HepG2 (cell line): ENCODE results near the gene LHPP. TPM values are rescaled to one million over a fixed set of nuclear protein-coding genes. Genes with fewer than 3 reads are reported as not detected.

Source experiments
- CREB1 ChIP-seq, 2 experiments: fragments of 450-650 bp in 1 of 2; IDR thresholded peaks; 2 replicates each; pipeline ENCODE4 v1.6.1; 2016 to 2017; ENCODE audit warnings: control low read depth in 1 of 2, mild to moderate bottlenecking in 1 of 2, missing compliant biosample characterization in 1 of 2, missing genetic modification characterization in 1 of 2
- FOXA1 ChIP-seq, 2 experiments: fragments of 450-650 bp in 1 of 2; sonication (generic) in 1 of 2; formaldehyde crosslinking in 1 of 2; IDR thresholded peaks; 2 replicates each; pipeline versions ENCODE4 v1.4.0 to v1.6.1; 2016 to 2020; ENCODE audit warnings: missing genetic modification reagents in 1 of 2
- FOXK1 ChIP-seq: sonication (generic); formaldehyde crosslinking; IDR thresholded peaks from 2 replicates; pipeline ENCODE4 v1.4.0; 2020; ENCODE audit warnings: low read depth, missing genetic modification reagents, borderline replicate concordance
- KLF13 ChIP-seq: sonication (generic); formaldehyde crosslinking; IDR thresholded peaks from 2 replicates; pipeline ENCODE4 v1.4.0; 2020; ENCODE audit warnings: mild to moderate bottlenecking, missing genetic modification reagents
- KLF6 ChIP-seq: IDR thresholded peaks from 2 replicates; pipeline ENCODE4 v1.8.0; 2016; ENCODE audit warnings: missing biosample characterization, missing genetic modification reagents
- NR2F1 ChIP-seq, 2 experiments: fragments of 450-650 bp in 1 of 2; formaldehyde crosslinking in 1 of 2; IDR thresholded peaks; 2 replicates each; pipeline versions ENCODE4 v1.5.0 to v1.6.1; 2016 to 2020; ENCODE audit warnings: mild to moderate bottlenecking in 1 of 2, missing compliant biosample characterization in 1 of 2, missing genetic modification reagents in 1 of 2, moderate library complexity in 1 of 2
- PHF21A ChIP-seq: sonication (generic); formaldehyde crosslinking; IDR thresholded peaks from 2 replicates; pipeline ENCODE4 v1.5.0; 2020; ENCODE audit warnings: mild to moderate bottlenecking, missing genetic modification reagents
- YEATS2 ChIP-seq: sonication (generic); formaldehyde crosslinking; IDR thresholded peaks from 2 replicates; pipeline ENCODE4 v1.4.0; 2020; ENCODE audit warnings: missing genetic modification reagents, borderline replicate concordance
- ZKSCAN1 ChIP-seq: fragments of 150-350 bp; IDR thresholded peaks from 2 replicates; pipeline ENCODE4 v1.6.1; 2014; ENCODE audit warnings: low read length
- ZMYM3 ChIP-seq: sonication (generic); formaldehyde crosslinking; IDR thresholded peaks from 2 replicates; pipeline ENCODE4 v1.5.1; 2020; ENCODE audit warnings: mild to moderate bottlenecking, missing genetic modification reagents
- ZNF251 ChIP-seq: sonication (generic); formaldehyde crosslinking; IDR thresholded peaks from 2 replicates; pipeline ENCODE4 v1.9.0; 2021; ENCODE audit warnings: mild to moderate bottlenecking, missing genetic modification reagents
- ZNF607 ChIP-seq: sonication (generic); formaldehyde crosslinking; IDR thresholded peaks from 2 replicates; pipeline ENCODE4 v1.5.1; 2020; ENCODE audit warnings: missing genetic modification reagents, mild to moderate bottlenecking, borderline replicate concordance
- polyA plus RNA-seq, 8 experiments: library from polyadenylated mRNA; depleted of rRNA in 3 of 8; stranded (reverse) in 7 of 8; unstranded in 1 of 8; fragments of >200 nt; fragmentation: Illumina TruSeq in 4 of 8; extraction: Trizol in 4 of 8; gene quantifications; 2 replicates each; pipeline versions ENCODE4 v1.2.1 to v1.2.3, GENCODE V29; 2011 to 2016; ENCODE audit warnings: low read depth in 4 of 8, missing spikeins in 1 of 8, mixed read lengths in 1 of 8; ENCODE audit not compliant: insufficient read depth in 1 of 8
- total RNA-seq, 5 experiments: library from RNA; depleted of rRNA; stranded (reverse); fragments of >200 nt; fragmentation: Illumina TruSeq; extraction: Trizol; gene quantifications; 2 replicates each; pipeline ENCODE4 v1.2.3, GENCODE V29; 2016; ENCODE audit warnings: low read depth in 1 of 5
- TF ChIP-seq, protein P1 (sequence below): sonication (generic); formaldehyde crosslinking; IDR thresholded peaks from 2 replicates; pipeline ENCODE4 v1.5.0; 2020; ENCODE audit warnings: mild to moderate bottlenecking, missing genetic modification reagents, borderline replicate concordance
- TF ChIP-seq, protein P2 (sequence below): IDR thresholded peaks from 2 replicates; pipeline ENCODE4 v1.6.1; 2016
- TF ChIP-seq, protein P3 (sequence below): sonication (generic); formaldehyde crosslinking; IDR thresholded peaks from 2 replicates; pipeline ENCODE4 v1.9.0; 2021; ENCODE audit warnings: mild to moderate bottlenecking, missing genetic modification reagents
- TF ChIP-seq, protein P4 (sequence below): sonication (generic); formaldehyde crosslinking; IDR thresholded peaks from 2 replicates; pipeline ENCODE4 v1.8.0; 2022; ENCODE audit warnings: mild to moderate bottlenecking, missing genetic modification reagents, moderate library complexity

LHPP gene
- total and polyA plus RNA-seq, 2 of the 13 experiments (the other 11 are each of a cell fraction or from before 2014, with no cell fraction given): 5.2 to 13.1 TPM

DNA sequence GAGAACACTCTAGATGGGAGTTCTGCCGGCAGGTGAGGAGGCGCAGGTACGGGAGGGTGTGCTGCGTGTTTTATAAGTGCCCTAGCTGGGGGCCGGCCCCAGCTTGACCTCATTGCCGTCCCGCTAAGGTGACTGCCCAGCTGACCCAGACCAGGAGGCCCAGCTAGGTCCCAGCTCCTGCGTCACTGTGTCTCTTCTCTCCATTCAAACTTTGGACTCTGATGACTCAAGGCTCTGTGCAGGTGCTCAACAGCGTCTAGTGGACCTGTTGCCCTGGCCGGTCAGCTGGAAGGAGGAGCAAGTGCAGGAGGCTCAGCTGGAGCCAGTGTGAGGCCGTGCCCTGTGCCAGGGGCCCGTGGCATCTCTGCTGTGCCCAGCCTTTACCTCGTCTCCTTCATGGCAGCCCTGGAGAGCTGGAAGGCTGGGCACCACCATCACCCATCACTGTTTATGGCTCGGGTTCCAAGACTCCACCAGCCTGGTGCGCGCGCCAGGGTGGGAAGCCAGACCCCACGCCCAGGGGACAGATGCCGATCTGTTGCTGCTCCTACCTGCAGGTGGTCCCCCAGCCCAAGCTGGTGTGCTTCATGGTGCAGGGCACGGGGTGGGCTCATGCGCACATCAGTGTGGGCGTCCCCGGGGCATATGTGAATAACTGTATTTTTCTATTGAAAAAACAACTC is 14.6 kb downstream of the LHPP start (continued):
- TF ChIP-seq, protein P1, sequence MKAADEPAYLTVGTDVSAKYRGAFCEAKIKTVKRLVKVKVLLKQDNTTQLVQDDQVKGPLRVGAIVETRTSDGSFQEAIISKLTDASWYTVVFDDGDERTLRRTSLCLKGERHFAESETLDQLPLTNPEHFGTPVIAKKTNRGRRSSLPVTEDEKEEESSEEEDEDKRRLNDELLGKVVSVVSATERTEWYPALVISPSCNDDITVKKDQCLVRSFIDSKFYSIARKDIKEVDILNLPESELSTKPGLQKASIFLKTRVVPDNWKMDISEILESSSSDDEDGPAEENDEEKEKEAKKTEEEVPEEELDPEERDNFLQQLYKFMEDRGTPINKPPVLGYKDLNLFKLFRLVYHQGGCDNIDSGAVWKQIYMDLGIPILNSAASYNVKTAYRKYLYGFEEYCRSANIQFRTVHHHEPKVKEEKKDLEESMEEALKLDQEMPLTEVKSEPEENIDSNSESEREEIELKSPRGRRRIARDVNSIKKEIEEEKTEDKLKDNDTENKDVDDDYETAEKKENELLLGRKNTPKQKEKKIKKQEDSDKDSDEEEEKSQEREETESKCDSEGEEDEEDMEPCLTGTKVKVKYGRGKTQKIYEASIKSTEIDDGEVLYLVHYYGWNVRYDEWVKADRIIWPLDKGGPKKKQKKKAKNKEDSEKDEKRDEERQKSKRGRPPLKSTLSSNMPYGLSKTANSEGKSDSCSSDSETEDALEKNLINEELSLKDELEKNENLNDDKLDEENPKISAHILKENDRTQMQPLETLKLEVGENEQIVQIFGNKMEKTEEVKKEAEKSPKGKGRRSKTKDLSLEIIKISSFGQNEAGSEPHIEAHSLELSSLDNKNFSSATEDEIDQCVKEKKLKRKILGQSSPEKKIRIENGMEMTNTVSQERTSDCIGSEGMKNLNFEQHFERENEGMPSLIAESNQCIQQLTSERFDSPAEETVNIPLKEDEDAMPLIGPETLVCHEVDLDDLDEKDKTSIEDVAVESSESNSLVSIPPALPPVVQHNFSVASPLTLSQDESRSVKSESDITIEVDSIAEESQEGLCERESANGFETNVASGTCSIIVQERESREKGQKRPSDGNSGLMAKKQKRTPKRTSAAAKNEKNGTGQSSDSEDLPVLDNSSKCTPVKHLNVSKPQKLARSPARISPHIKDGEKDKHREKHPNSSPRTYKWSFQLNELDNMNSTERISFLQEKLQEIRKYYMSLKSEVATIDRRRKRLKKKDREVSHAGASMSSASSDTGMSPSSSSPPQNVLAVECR: peak; percentile 66
- TF ChIP-seq FOXA1 (IDR thresholded peaks at IDR 0.05): no peak
- 0 out of 2 replicates have a peak, but pooled peaks have one; percentile 33 for TF ChIP-seq FOXA1 (CRISPR knock-in tag; IDR thresholded peaks at IDR 0.05)
- TF ChIP-seq, protein P2, sequence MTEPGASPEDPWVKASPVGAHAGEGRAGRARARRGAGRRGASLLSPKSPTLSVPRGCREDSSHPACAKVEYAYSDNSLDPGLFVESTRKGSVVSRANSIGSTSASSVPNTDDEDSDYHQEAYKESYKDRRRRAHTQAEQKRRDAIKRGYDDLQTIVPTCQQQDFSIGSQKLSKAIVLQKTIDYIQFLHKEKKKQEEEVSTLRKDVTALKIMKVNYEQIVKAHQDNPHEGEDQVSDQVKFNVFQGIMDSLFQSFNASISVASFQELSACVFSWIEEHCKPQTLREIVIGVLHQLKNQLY (CRISPR knock-in tag): peak; percentile 68; the same call in 1 of the 2 replicates
- TF ChIP-seq ZNF607 (CRISPR knock-in tag): no peak
- TF ChIP-seq NR2F1 (CRISPR knock-in tag; IDR thresholded peaks at IDR 0.05): peak; percentile 50 to 60; a peak in 2 of 4 replicates
- 0 out of 2 replicates have a peak, but pooled peaks have one; percentile 41 for TF ChIP-seq ZMYM3 (CRISPR knock-in tag)
- no peak for TF ChIP-seq KLF13 (CRISPR knock-in tag)
- peak; percentile 74; the same call in 1 of the 2 replicates for TF ChIP-seq FOXK1 (CRISPR knock-in tag)
- peak; percentile 51 for TF ChIP-seq CREB1 (IDR thresholded peaks at IDR 0.05)
- peak; percentile 65; the same call in 1 of the 2 replicates for TF ChIP-seq CREB1 (CRISPR knock-in tag; IDR thresholded peaks at IDR 0.05)
- no peak for TF ChIP-seq ZNF251 (CRISPR knock-in tag)
- no peak for TF ChIP-seq PHF21A (CRISPR knock-in tag)
- TF ChIP-seq ZKSCAN1: no peak
- TF ChIP-seq, protein P3, sequence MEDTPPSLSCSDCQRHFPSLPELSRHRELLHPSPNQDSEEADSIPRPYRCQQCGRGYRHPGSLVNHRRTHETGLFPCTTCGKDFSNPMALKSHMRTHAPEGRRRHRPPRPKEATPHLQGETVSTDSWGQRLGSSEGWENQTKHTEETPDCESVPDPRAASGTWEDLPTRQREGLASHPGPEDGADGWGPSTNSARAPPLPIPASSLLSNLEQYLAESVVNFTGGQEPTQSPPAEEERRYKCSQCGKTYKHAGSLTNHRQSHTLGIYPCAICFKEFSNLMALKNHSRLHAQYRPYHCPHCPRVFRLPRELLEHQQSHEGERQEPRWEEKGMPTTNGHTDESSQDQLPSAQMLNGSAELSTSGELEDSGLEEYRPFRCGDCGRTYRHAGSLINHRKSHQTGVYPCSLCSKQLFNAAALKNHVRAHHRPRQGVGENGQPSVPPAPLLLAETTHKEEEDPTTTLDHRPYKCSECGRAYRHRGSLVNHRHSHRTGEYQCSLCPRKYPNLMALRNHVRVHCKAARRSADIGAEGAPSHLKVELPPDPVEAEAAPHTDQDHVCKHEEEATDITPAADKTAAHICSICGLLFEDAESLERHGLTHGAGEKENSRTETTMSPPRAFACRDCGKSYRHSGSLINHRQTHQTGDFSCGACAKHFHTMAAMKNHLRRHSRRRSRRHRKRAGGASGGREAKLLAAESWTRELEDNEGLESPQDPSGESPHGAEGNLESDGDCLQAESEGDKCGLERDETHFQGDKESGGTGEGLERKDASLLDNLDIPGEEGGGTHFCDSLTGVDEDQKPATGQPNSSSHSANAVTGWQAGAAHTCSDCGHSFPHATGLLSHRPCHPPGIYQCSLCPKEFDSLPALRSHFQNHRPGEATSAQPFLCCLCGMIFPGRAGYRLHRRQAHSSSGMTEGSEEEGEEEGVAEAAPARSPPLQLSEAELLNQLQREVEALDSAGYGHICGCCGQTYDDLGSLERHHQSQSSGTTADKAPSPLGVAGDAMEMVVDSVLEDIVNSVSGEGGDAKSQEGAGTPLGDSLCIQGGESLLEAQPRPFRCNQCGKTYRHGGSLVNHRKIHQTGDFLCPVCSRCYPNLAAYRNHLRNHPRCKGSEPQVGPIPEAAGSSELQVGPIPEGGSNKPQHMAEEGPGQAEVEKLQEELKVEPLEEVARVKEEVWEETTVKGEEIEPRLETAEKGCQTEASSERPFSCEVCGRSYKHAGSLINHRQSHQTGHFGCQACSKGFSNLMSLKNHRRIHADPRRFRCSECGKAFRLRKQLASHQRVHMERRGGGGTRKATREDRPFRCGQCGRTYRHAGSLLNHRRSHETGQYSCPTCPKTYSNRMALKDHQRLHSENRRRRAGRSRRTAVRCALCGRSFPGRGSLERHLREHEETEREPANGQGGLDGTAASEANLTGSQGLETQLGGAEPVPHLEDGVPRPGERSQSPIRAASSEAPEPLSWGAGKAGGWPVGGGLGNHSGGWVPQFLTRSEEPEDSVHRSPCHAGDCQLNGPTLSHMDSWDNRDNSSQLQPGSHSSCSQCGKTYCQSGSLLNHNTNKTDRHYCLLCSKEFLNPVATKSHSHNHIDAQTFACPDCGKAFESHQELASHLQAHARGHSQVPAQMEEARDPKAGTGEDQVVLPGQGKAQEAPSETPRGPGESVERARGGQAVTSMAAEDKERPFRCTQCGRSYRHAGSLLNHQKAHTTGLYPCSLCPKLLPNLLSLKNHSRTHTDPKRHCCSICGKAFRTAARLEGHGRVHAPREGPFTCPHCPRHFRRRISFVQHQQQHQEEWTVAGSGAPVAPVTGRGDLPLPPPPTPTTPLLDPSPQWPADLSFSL (CRISPR knock-in tag): no peak
- no peak for TF ChIP-seq YEATS2 (CRISPR knock-in tag)
- TF ChIP-seq KLF6 (CRISPR knock-in tag): no peak
- TF ChIP-seq, protein P4, sequence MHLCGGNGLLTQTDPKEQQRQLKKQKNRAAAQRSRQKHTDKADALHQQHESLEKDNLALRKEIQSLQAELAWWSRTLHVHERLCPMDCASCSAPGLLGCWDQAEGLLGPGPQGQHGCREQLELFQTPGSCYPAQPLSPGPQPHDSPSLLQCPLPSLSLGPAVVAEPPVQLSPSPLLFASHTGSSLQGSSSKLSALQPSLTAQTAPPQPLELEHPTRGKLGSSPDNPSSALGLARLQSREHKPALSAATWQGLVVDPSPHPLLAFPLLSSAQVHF: no peak
